Measurements from ENCODE around the gene ELP2.
A peak's percentile ranks its signal among the peaks of the same experiment; 100 is the strongest.

The ELP2 gene

GRCh38 chr18:36094431-36094830 is 35.3 kb upstream of the ELP2 start:
- Histone ChIP-seq H3K9me3 (ENCODE audit: control insufficient read depth, insufficient read depth, low read depth, low read length) (no peaks in the 10 kb centered on the region), H3K4me1 (ENCODE audit: control insufficient read depth, insufficient read depth, low read length) (no peaks in the 10 kb centered on the region), H3K27ac (ENCODE audit: extremely low read depth, low read depth, low read length) (no peak overlapping the region), H3K4me3 (ENCODE audit: low read depth, low read length) (no peak overlapping the region), H3K36me3 (ENCODE audit: control insufficient read depth in 2 of 2, insufficient read depth in 1 of 2, low read length in 2 of 2) (no peaks in the 10 kb centered on the region)
- CTCF ChIA-PET, result interaction anchor here (0.6 to 7.5 kb wide), 14 partner anchors 11 to 662 kb away, joined by 3 to 181 read pairs (median 5); partner anchors contain the start of genes ELP2 and SLC39A6
- POLR2A ChIA-PET, result no interaction called here
- TF ChIP-seq SCRT1 (tag by site-specific recombination; IDR thresholded peaks at IDR 0.05; ENCODE audit: borderline replicate concordance), result no peak
- TF ChIP-seq SP3 (tag by site-specific recombination; IDR thresholded peaks at IDR 0.05), result no peak
- TF ChIP-seq ZNF558 (tag by site-specific recombination; IDR thresholded peaks at IDR 0.05), result no peak
- no peak for TF ChIP-seq ZNF610 (tag by site-specific recombination; IDR thresholded peaks at IDR 0.05; ENCODE audit: borderline replicate concordance)
- TF ChIP-seq HIC1 (tag by site-specific recombination; IDR thresholded peaks at IDR 0.05), result no peak
- no peak for TF ChIP-seq AEBP2 (tag by site-specific recombination; IDR thresholded peaks at IDR 0.05; ENCODE audit: borderline replicate concordance)
- TF ChIP-seq BCL6B (tag by site-specific recombination; IDR thresholded peaks at IDR 0.05), result no peak
- TF ChIP-seq ZIC2 (tag by site-specific recombination; IDR thresholded peaks at IDR 0.05), result no peak
- TF ChIP-seq ZNF394 (tag by site-specific recombination; IDR thresholded peaks at IDR 0.05; ENCODE audit: borderline replicate concordance), result no peak
- TF ChIP-seq ZNF530 (tag by site-specific recombination; IDR thresholded peaks at IDR 0.05; ENCODE audit: low read depth), result no peak
- no peak for TF ChIP-seq ZBTB11 (tag by site-specific recombination; conservative IDR thresholded peaks at IDR 0.05; ENCODE audit: low read depth)
- TF ChIP-seq ZBTB21 (tag by site-specific recombination; IDR thresholded peaks at IDR 0.05), result no peak

DNA sequence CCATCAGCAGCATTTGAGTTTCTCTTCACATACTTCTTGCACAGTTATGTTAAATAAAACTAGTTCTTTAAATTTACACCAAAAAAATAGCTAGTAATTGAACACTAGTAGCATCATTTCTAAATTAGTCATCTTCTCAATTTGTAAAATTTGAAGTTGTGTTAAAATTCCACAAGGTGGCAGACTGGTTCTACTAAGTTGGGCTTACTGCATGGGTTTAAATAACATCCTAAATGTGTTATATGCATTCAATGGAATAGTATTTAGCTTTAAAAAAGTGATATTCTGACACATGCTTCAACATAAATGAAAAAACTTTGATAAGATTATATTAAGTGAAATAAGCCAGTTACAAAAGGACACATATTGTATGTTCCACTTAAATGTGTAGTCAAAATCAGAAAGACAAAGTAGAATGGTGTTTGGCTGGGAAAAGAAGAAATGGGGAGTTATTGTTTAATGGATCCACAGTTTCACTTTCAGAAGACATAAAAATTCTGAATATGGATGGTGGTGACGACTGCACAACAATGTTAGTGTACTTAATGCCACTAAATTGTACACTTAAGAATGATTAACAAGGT is 33.7 kb upstream of the ELP2 start:
- no peak overlapping the region for H3K27ac ChIP-seq (ENCODE audit: extremely low read depth, low read depth, low read length)
- no peaks in the 10 kb centered on the region for H3K9me3 ChIP-seq (ENCODE audit: control insufficient read depth, insufficient read depth, low read depth, low read length)
- no peaks in the 10 kb centered on the region for H3K4me1 ChIP-seq (ENCODE audit: control insufficient read depth, insufficient read depth, low read length)
- ChIA-PET CTCF (interaction anchor here (0.5 to 7.5 kb wide), 44 partner anchors 10 to 1247 kb away, joined by 3 to 181 read pairs (median 4); partner anchors contain the start of genes ELP2 and SLC39A6), POLR2A (interaction anchor here (0.5 kb wide), 1 partner anchor 37 kb away, joined by 6 read pairs; no protein-coding TSS in a partner anchor)
- H3K4me3 ChIP-seq (ENCODE audit: low read depth, low read length), result no peak overlapping the region
- no peaks in the 10 kb centered on the region for H3K36me3 ChIP-seq (ENCODE audit: control insufficient read depth in 2 of 2, insufficient read depth in 1 of 2, low read length in 2 of 2)
- TF ChIP-seq ZNF518A (tag by site-specific recombination; conservative IDR thresholded peaks at IDR 0.05; ENCODE audit: low read depth) (no peak), KLF8 (tag by site-specific recombination; IDR thresholded peaks at IDR 0.05) (no peak), SETDB1 (IDR thresholded peaks at IDR 0.05; ENCODE audit: insufficient read length, low read length) (no peak), ZSCAN30 (tag by site-specific recombination; IDR thresholded peaks at IDR 0.05) (0 out of 2 replicates have a peak, but pooled peaks have one; percentile 9), ZNF654 (tag by site-specific recombination; IDR thresholded peaks at IDR 0.05; ENCODE audit: low read depth) (peak; percentile 87), ZNF692 (tag by site-specific recombination; IDR thresholded peaks at IDR 0.05) (no peak)
